KOPT-K1 (cell line): ENCODE data around the gene EHBP1.

Source experiments
- H3K27ac ChIP-seq: fragments of 200-600 bp; sonication (generic); 2 replicates; pipeline ENCODE4 v1.5.1; 2016; ENCODE audit warnings: antibody characterized with exemption, mild to moderate bottlenecking, low read depth, low read length; ENCODE audit not compliant: poor library complexity, severe bottlenecking
- H3K36me3 ChIP-seq: fragments of 200-600 bp; sonication (generic); 2 replicates; pipeline ENCODE4 v1.5.1; 2017; ENCODE audit warnings: antibody characterized with exemption, mild to moderate bottlenecking, low read length, moderate library complexity; ENCODE audit not compliant: insufficient read depth
- H3K9me3 ChIP-seq: fragments of 200-600 bp; sonication (generic); 2 replicates; pipeline ENCODE4 v1.5.1; 2017; ENCODE audit warnings: antibody characterized with exemption, low read length, mild to moderate bottlenecking; ENCODE audit not compliant: insufficient read depth, poor library complexity, severe bottlenecking

The EHBP1 gene

DNA sequence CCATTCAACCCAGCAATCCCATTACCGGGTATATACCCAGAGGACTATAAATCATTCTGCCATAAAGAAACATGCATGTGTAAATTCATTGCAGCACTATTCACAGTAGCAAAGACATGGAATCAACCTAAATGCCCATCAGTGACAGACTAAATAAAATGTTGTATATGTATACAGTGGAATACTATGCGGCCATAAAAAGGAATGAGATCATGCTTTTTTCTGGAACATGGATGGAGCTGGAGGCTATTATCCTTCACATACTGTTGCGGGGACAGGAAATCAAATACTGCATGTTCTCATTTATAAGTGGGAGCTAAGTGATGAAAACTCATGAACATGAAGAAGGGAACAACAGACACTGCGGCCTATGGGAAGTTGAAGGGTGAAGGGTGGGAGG, 65.1 kb downstream of the EHBP1 start:
- Histone ChIP-seq H3K36me3 (no peaks in the 10 kb centered on the region), H3K9me3 (no peaks in the 10 kb centered on the region)

DNA sequence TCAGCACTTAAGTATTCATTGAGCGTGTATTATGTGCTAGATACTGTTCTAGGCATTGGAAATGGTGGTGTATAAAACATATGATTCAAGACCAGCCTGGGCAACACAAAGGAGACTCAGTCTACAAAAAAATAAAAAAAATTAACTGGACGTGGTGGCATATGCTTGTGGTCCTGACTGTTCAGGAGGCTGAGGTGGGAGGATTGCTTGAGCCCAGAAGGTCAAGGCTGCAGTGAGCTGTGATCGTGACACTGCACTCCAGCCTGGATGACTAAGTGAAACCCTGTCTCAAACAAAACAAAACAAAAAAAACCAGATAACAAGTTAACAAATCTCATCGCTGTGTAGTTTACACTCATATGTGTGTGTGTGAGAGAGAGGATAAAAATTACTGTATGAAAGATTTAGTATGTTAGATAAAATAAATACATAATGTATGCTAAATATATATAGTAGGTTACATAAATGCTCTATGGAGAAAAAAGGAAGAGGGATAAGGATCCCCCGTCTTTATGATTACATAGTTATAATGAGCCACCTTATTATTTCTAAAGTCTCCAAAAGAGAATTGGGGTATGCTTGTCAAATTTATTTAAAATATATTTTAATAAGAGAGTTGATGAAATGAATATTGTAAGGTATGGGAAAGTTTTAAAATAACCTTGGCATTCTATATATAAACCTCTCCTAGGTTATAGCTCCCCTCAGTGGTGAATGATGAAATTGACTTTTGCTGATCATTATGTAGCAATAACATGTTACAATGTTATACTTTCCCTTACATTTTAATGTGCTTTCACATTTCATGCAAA, 69.2 kb downstream of the EHBP1 start:
- H3K27ac ChIP-seq: no peak overlapping the region
- no peaks in the 10 kb centered on the region for H3K36me3 ChIP-seq
- H3K9me3 ChIP-seq: no peaks in the 10 kb centered on the region

More for the DNA sequence above, 65.1 kb downstream of the EHBP1 start:
- no peak overlapping the region for H3K27ac ChIP-seq

DNA sequence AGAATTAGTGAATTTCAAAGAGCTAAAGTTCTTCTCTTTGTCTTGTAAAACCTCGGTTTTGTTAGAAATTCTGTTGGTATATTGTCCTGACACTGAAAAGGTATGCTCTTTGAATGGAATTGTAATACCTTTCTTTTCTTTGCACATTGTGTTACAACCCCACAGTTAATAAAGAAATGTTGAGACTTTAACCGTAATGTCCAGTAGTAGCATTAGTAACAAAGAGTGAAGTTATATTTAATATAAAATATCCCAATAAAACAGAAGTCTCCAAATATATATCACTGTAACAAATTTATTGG, 69.8 kb downstream of the EHBP1 start:
- Histone ChIP-seq H3K9me3 (no peaks in the 10 kb centered on the region), H3K36me3 (no peaks in the 10 kb centered on the region), H3K27ac (no peak overlapping the region)

DNA sequence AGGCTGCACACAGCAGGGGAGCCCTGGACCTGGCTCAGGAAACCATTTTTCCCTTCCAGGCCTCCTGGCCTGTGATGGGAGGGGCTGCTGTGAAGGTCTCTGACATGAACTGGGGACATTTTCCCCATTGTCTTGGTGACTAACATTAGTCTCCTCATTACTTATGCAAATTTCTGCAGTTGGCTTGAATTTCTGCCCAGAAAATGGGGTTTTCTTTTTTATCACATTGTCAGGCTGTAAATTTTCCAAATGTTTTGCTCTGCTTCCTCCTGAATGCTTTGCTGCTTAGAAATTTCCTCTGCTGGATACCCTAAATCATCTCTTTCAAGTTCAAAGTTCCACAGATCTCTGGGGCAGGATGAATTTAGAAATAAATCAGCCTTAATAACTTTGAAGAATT, 78.2 kb downstream of the EHBP1 start:
- Histone ChIP-seq H3K27ac (no peak overlapping the region), H3K36me3 (no peaks in the 10 kb centered on the region; the same call in 1 of the 2 replicates), H3K9me3 (peaks cover 15% of the 10 kb centered on the region)

DNA sequence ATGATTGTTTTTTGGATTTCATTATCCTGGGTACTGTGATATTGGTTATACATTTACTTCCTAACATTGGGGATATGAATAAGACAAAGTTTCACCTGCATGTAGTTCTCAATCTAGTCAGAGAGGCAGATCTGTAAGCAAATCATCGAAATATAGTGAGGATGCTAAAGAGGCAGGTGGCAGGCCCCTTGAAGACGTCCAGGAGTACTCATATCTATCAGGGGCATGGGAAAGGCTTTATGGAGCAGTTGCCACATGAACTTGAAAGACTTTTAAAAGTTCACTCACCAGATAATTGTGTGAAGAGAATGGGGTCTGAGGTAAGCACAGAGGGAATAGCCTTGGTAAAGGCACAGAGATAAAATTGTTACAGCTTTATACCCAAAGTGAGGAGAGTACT, 78.8 kb downstream of the EHBP1 start:
- H3K9me3 ChIP-seq: peaks cover 15% of the 10 kb centered on the region
- H3K27ac ChIP-seq: no peak overlapping the region
- no peaks in the 10 kb centered on the region; the same call in 1 of the 2 replicates for H3K36me3 ChIP-seq

DNA sequence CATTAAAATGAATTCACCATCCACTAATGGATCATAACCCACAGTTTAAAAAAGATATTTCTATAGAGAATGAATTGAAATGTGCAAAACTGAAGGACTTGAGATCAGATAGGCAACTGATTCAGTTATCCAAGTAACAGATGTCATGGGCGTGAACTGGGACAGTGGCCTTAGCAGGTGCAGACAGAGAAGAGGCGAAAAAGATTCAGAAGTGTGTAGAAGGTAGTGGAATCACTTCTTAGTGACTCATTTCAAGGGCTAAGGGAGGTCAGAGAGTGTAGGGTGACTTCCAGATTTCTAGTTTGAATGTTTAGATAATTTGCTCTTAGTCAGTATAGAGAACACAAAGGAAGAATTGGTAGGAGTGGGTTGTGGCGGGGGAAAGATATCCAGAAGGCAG, 79.7 kb downstream of the EHBP1 start:
- H3K36me3 ChIP-seq: no peaks in the 10 kb centered on the region; the same call in 1 of the 2 replicates
- H3K9me3 ChIP-seq: peaks cover 15% of the 10 kb centered on the region
- no peak overlapping the region for H3K27ac ChIP-seq

DNA sequence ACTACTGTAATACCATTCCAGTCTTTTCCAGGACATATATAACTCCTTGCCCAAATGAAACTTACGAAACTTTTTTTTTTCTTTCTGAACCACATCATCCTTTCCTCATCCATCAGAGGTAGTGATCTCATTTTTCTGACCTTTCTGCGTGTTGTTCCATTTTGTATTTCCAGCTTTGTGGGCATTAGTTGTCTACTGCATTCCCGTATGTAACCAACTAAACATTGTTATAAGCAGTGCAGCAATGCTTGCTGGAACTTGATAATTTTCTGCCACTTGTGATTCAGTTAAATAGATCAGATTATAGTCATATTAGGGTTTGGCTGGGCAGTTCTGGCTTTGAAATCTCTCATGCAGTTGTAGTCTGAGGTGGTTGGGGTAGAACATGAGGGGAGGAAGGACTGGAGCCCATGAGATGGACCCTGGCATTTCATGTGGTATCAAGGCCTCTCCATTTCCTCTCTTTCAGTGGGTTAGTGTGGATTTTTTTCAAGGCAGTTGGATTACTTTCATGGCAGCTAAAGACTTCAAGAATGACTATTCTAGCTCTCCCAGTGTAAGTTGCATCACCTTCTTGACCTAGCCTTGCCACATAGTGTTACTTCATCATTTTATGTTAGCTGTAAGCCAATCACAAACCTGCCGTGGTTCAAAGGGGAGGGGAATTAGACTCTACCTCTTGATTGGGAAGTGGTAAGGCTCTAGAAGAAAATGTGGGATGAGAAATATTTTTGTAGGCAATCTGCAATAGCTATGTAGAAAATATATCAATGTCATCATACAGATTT, 80.5 kb downstream of the EHBP1 start:
- Histone ChIP-seq H3K9me3 (peaks cover 15% of the 10 kb centered on the region), H3K36me3 (no peaks in the 10 kb centered on the region; the same call in 1 of the 2 replicates), H3K27ac (no peak overlapping the region)

DNA sequence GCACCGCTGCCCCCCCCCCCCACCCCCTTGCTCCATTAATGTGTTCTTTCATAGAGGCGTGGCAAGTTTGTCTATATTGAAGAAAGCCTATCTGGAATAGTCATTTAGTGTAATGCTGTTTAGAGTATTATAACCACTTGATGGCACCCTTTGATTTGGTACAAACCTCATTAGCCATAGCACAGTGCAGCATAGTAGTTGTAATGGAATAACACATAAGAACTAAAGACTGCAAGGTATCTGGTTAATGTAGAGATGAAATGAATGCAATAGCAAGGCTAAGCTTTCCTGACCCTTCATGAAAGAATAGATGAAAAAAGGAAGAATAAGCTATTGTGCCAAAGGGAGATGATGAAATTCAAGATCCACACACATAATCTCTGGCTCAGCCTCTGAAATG, 81.9 kb downstream of the EHBP1 start:
- H3K9me3 ChIP-seq: peaks cover 14% of the 10 kb centered on the region
- no peak overlapping the region for H3K27ac ChIP-seq
- no peaks in the 10 kb centered on the region; the same call in 1 of the 2 replicates for H3K36me3 ChIP-seq

DNA sequence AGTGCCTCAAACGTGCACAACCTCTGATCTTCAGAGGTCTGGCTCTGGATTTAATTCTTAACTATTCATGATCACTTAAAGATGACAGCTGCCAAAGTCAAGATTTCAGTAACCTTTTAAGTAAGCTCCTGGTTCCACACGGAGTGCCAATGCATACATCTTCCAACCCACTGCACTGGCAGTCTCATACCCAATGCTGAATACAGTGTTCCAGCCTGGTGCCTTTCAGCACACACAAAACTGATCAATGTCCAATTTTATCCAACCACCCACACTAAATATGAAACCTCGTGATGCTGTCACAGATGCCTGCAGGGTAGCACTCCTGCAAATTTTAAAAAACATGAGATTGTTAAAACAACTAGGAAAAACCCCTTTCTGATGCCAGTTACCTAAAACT, 84.0 kb downstream of the EHBP1 start:
- Histone ChIP-seq H3K36me3 (no peaks in the 10 kb centered on the region), H3K27ac (no peak overlapping the region), H3K9me3 (no peaks in the 10 kb centered on the region)

DNA sequence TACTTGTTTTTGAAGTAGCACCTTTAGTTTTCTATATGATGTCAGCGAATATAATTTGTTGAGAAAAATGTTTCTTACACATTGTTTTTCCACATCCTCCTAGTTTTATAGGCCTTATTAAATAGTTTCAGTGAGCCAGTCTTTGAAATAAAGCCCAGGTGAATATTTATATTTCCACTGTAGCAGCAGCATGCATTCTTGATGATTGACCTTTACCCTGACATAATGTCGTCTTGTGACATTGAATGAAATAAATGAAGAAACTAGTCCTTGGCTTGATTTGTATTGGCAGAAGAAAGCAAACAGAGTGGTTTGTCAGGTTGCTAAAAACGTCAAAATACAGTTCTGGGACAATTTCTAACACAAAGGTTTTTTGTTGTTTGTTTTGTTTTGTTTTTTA, 84.4 kb downstream of the EHBP1 start:
- H3K27ac ChIP-seq: no peak overlapping the region
- H3K36me3 ChIP-seq: no peaks in the 10 kb centered on the region
- no peaks in the 10 kb centered on the region for H3K9me3 ChIP-seq

DNA sequence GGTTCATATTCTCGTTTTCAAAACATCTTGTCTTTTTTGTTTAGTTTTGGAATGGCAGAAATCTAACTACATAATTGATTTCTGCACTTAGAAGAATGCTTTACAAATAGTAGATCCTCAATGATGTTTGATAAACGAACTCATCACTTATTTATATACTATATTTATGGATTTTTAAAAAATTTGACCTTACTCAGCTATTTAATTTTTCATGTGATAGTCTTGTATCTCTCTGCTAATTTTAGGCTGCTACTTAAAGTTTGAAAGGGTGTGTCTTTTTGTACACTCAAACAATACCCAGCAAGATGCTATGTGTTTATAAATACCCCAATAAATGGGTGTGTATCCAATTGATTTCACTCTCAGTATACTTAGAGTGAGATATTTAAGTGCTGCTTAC, 86.9 kb downstream of the EHBP1 start:
- no peak overlapping the region for H3K27ac ChIP-seq
- no peaks in the 10 kb centered on the region for H3K9me3 ChIP-seq
- H3K36me3 ChIP-seq: no peaks in the 10 kb centered on the region

DNA sequence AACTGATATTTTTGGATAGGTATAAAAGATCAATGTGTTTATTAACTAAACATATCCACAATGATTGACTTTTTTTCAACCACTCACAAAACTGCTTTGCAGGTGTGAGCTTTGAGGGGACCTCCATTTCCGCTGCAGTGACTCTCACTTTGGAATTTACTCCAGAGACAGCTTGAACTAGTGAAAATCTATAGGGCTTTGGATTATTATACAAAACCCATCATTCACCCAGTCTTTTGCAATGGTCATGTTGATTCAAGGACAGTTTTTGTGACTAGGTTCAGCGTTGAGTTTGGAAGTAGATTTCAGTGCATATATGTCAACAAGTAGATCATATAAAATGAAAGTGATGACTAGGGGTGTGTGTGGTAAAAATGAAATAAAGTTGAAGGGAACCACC, 87.7 kb downstream of the EHBP1 start:
- Histone ChIP-seq H3K36me3 (no peaks in the 10 kb centered on the region), H3K9me3 (no peaks in the 10 kb centered on the region), H3K27ac (no peak overlapping the region)

DNA sequence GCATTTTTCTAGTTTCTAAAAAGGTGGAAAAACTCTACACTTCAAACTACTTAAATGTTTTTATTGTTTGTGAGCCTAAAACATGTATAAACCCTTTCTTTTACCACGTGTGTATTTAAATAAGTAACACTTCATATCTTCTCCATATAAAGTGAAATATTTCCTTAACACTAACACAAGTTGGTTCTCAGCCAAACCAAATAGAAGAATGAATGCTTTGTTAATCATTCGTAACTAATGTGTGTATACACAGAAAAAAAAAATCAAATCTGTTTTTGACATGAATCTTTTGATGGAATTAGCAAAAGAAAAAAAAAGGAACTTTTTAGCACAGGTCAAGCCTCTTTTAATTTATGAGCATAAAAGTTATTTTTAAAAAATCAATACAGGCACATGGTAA, 89.3 kb downstream of the EHBP1 start:
- Histone ChIP-seq H3K27ac (no peak overlapping the region), H3K9me3 (no peaks in the 10 kb centered on the region), H3K36me3 (no peaks in the 10 kb centered on the region)

DNA sequence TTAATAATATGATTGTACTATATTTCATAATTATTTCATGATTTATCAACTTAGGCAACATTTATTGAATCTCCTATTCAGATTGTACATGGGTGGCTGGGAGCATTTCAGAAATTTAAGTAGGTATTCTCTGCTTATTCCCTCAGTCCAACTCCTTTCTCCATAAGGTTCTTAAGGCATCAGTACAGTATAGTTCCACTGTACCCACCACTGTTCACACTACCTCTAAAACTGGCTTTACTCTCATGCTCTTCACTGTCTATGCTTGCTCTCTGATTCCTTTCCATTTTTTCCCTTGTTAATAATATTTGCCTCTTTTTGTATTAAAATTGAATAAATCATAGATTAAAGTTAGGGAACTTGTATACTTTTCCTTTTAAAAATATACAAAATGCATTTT, 89.8 kb downstream of the EHBP1 start:
- no peaks in the 10 kb centered on the region for H3K9me3 ChIP-seq
- no peak overlapping the region for H3K27ac ChIP-seq
- H3K36me3 ChIP-seq: no peaks in the 10 kb centered on the region

DNA sequence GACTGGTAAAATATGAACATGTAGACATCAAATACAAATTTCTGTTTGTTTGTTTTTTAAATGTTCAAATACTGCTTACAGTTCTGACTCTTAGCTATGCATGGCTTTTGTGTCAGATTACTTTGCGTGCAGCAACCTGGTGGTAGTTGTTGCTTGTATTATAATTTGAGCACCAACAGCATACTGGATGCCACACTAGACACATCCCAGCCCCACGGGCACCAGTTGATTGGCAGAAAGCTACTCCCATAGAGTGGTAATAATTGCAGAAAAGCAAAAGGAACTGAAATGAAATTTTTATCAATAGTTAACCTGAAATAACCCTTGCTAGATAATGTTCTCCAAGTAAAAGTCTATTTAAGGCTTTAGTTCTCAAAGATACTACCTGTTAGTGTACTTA, 91.6 kb downstream of the EHBP1 start:
- H3K9me3 ChIP-seq: no peaks in the 10 kb centered on the region
- H3K36me3 ChIP-seq: no peaks in the 10 kb centered on the region
- H3K27ac ChIP-seq: no peak overlapping the region

DNA sequence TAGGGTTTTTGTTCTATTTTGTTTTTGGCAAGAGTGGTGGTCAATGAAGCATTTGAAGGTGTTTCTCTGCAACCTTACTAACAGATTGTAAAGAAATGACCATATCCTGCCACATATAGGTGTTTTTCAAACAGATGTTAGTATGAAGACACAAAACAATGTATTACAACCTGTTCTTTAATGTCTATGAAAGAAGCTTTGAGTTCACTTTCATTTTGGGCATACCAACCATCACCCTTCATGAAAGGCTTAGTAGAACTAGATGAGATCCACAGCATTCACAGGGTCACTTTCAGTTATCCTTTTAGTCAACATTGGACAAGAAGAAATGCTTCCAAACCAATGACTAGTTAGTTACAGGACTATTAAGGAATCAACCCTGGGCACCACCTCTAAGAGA, 95.1 kb downstream of the EHBP1 start:
- Histone ChIP-seq H3K9me3 (no peaks in the 10 kb centered on the region), H3K36me3 (no peaks in the 10 kb centered on the region), H3K27ac (peak overlapping the region; percentile 97)
